ENCODE data around the gene TBCCD1.

DNA sequence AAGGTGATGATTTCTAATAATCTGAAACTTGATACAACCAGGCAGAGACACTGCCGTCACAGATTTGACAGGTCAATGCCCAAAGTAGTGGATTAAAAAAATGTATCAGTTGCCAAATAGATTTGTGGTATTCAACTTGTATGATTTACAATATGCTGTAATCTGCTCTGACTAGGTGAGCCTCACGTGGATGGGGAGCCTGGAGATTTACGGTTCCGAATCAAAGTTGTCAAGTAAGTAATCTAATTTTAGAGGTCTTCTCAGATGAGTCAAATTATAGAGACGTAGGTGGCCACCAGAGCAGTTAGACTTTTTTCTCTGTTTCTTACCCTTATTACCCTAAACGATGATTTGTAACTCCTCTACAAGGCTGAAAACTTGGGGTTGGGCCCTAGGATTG is 15.4 kb upstream of the TBCCD1 start:
- TF ChIP-seq EZH2 (IDR thresholded peaks at IDR 0.05; ENCODE audit: low read length, missing control alignments) (no peak), CTCF (conservative IDR thresholded peaks at IDR 0.05 in 1 of 2, IDR thresholded peaks at IDR 0.05 in 1 of 2; ENCODE audit: low read depth in 1 of 2, low read length in 2 of 2) (no peak)
